ENCODE results near the gene TCAP. TPM values are rescaled to one million over a fixed set of nuclear protein-coding genes. Genes with fewer than 3 reads are reported as not detected.

TCAP gene
- total RNA-seq, 1 experiment from 2014 or later: 2.1 TPM

- no peak for TF ChIP-seq CTCF (conservative IDR thresholded peaks at IDR 0.05)
- Mint-ChIP-seq H3K27me3 (ENCODE audit: low read depth) (no peaks in the 10 kb centered on the region; the same call in 1 of the 2 replicates), H3K9me3 (no peaks in the 10 kb centered on the region), H3K27ac (peak within 1 kb of the TSS; percentile 91 to 97 (median 91)), H3K4me1 (peaks cover 66 to 77% of the 10 kb centered on the region in 2 experiments), H3K36me3 (ENCODE audit: insufficient read depth in 1 of 3, low read depth in 3 of 3) (peaks cover 9 to 31% (median 23%) of the 10 kb centered on the region in 3 experiments), H3K4me3 (peak within 1 kb of the TSS; percentile 92 to 97)
- Histone ChIP-seq H2BK20ac (ENCODE audit: low read depth, low read length, poor library complexity, severe bottlenecking) (no peak within 1 kb of the TSS), H3K14ac (ENCODE audit: insufficient read depth, low read length) (peak within 1 kb of the TSS; percentile 50; the same call in 1 of the 2 replicates), H3K27me3 (ENCODE audit: insufficient read depth, low read length) (no peaks in the 10 kb centered on the region), H3K23me2 (ENCODE audit: insufficient read length, low read depth, low read length, poor library complexity, severe bottlenecking) (peaks cover 8% of the 10 kb centered on the region), H3K9ac (ENCODE audit: extremely low read depth, insufficient read length, low read length) (peak within 1 kb of the TSS; percentile 61), H2AK5ac (ENCODE audit: insufficient read length, low read length) (no peak within 1 kb of the TSS), H2BK120ac (ENCODE audit: low read depth, low read length, poor library complexity, severe bottlenecking) (no peak within 1 kb of the TSS), H3K4me1 (ENCODE audit: insufficient read depth, low read length) (peaks cover 30% of the 10 kb centered on the region), H4K8ac (replicated peaks; ENCODE audit: insufficient read length, low read depth, low read length) (no peak within 1 kb of the TSS), H3K4ac (ENCODE audit: low read depth, low read length) (no peak within 1 kb of the TSS), H3K79me2 (ENCODE audit: insufficient read depth, low read length) (peaks cover 38% of the 10 kb centered on the region), H2BK12ac (ENCODE audit: insufficient read length, low read depth, low read length) (no peak within 1 kb of the TSS), H2AFZ (ENCODE audit: low read length) (no peak within 1 kb of the TSS), H3K9me3 (ENCODE audit: control insufficient read depth, low read depth, low read length) (no peaks in the 10 kb centered on the region), H3K56ac (ENCODE audit: insufficient read length, low read depth, low read length) (no peak within 1 kb of the TSS), H3K27ac (ENCODE audit: insufficient read length, low read depth, low read length) (no peak within 1 kb of the TSS), H4K91ac (ENCODE audit: insufficient read length, low read depth, low read length) (no peak within 1 kb of the TSS), H2BK5ac (ENCODE audit: insufficient read length, low read length) (no peak within 1 kb of the TSS), H4K5ac (ENCODE audit: insufficient read length, low read depth, low read length) (no peak within 1 kb of the TSS), H4K20me1 (ENCODE audit: control insufficient read depth, insufficient read depth, insufficient read length) (no peaks in the 10 kb centered on the region), H3K79me1 (ENCODE audit: insufficient read depth, low read depth, low read length, poor library complexity, severe bottlenecking) (no peaks in the 10 kb centered on the region), H3K4me2 (ENCODE audit: insufficient read depth, insufficient read length, low read length) (peak within 1 kb of the TSS; percentile 95), H3K23ac (ENCODE audit: insufficient read length, low read depth, low read length) (no peak within 1 kb of the TSS), H2BK15ac (ENCODE audit: low read depth, low read length) (no peak within 1 kb of the TSS), H3T11ph (ENCODE audit: low read length) (no peak within 1 kb of the TSS), H3K18ac (ENCODE audit: insufficient read length, low read depth, low read length) (no peak within 1 kb of the TSS)
- peak; percentile 88 for DNase-seq
- WGBS (ENCODE audit: extremely low coverage, insufficient read length, low lambda C conversion rate): no CpG with 5 or more reads among the region's 20 CpGs
Measured at GRCh38 chr17:39699818-39700147, 34.6 kb downstream of the TCAP start, which contains the start of gene ERBB2. Gene ERBB2, plus strand, starts transcription at chr17:39700064. Its CDS starts 175 bp downstream, at chr17:39700239.
